HEK293 (cell line): ENCODE results near the gene PLEKHG3.

Experiments
- CTCF ChIA-PET: fragments of 350-600 bp; formaldehyde crosslinking; extraction: SDS; loops from one replicate; lab custom pipeline; 2021; ENCODE audit warnings: antibody characterized with exemption; lab: Yijun Ruan, JAX
- POLR2A ChIA-PET: fragments of 300-600 bp; formaldehyde crosslinking; extraction: SDS; loops from one replicate; lab custom pipeline; 2020; ENCODE audit warnings: antibody characterized with exemption, inconsistent platforms; lab: Yijun Ruan, JAX
- H3K27ac ChIP-seq: fragments of 200-500 bp; sonication (Bioruptor generic); 2 replicates; pipeline ENCODE4 v1.5.1; 2014; ENCODE audit warnings: low read depth, low read length, control low read depth, inconsistent platforms; ENCODE audit errors: extremely low read depth
- H3K36me3 ChIP-seq, 2 experiments: fragments of 200-500 bp in 1 of 2; sonication (Bioruptor generic) in 1 of 2; 1 replicate in 1 of 2; 2 replicates in 1 of 2; pipeline ENCODE4 v1.5.1; 2014 to 2017; ENCODE audit warnings: inconsistent platforms in 2 of 2, low read length in 2 of 2; ENCODE audit not compliant: control insufficient read depth in 2 of 2, insufficient read depth in 1 of 2
- H3K4me1 ChIP-seq: fragments of 200-500 bp; sonication (Bioruptor generic); 2 replicates; pipeline ENCODE4 v1.5.1; 2014; ENCODE audit warnings: mild to moderate bottlenecking, low read length, inconsistent platforms; ENCODE audit not compliant: control insufficient read depth, insufficient read depth
- H3K4me3 ChIP-seq: 2 replicates; pipeline ENCODE4 v1.5.1; 2011; ENCODE audit warnings: low read depth, mild to moderate bottlenecking, control low read depth, low read length, moderate library complexity
- H3K9me3 ChIP-seq: fragments of 200-500 bp; sonication (Bioruptor generic); 2 replicates; pipeline ENCODE4 v1.5.1; 2014; ENCODE audit warnings: low read depth, low read length, inconsistent platforms; ENCODE audit not compliant: control insufficient read depth, insufficient read depth
- GLIS2 ChIP-seq: fragments of 450-650 bp; formaldehyde crosslinking; IDR thresholded peaks from 2 replicates; pipeline ENCODE4 v1.5.1; 2016; ENCODE audit warnings: missing biosample characterization, missing genetic modification characterization
- KLF1 ChIP-seq: fragments of 450-650 bp; formaldehyde crosslinking; IDR thresholded peaks from 2 replicates; pipeline ENCODE4 v1.5.1; 2016; ENCODE audit warnings: missing biosample characterization, missing genetic modification characterization
- TCF7L2 ChIP-seq: IDR thresholded peaks from 2 replicates; pipeline ENCODE4 v1.6.1; 2011; ENCODE audit warnings: low read depth, mild to moderate bottlenecking, inconsistent platforms, low read length, moderate library complexity, borderline replicate concordance
- ZFP37 ChIP-seq: fragments of 450-650 bp; formaldehyde crosslinking; IDR thresholded peaks from 2 replicates; pipeline ENCODE4 v1.5.1; 2016; ENCODE audit warnings: missing biosample characterization, missing genetic modification characterization
- ZNF132 ChIP-seq: fragments of 450-650 bp; formaldehyde crosslinking; IDR thresholded peaks from 2 replicates; pipeline ENCODE4 v1.5.1; 2017; ENCODE audit warnings: missing biosample characterization, missing genetic modification characterization, borderline replicate concordance
- ZNF157 ChIP-seq: fragments of 450-650 bp; formaldehyde crosslinking; IDR thresholded peaks from 2 replicates; pipeline ENCODE4 v1.5.1; 2016; ENCODE audit warnings: missing biosample characterization, missing genetic modification characterization
- ZNF2 ChIP-seq: fragments of 450-650 bp; formaldehyde crosslinking; IDR thresholded peaks from 2 replicates; pipeline ENCODE4 v1.5.1; 2016; ENCODE audit warnings: missing biosample characterization, missing genetic modification characterization
- ZNF223 ChIP-seq: fragments of 450-650 bp; formaldehyde crosslinking; IDR thresholded peaks from 2 replicates; pipeline ENCODE4 v1.5.1; 2016; ENCODE audit warnings: missing biosample characterization, missing genetic modification characterization
- ZNF23 ChIP-seq: fragments of 450-650 bp; formaldehyde crosslinking; IDR thresholded peaks from 2 replicates; pipeline ENCODE4 v1.5.1; 2016; ENCODE audit warnings: missing biosample characterization, missing genetic modification characterization, borderline replicate concordance
- ZNF350 ChIP-seq: fragments of 450-650 bp; formaldehyde crosslinking; IDR thresholded peaks from 2 replicates; pipeline ENCODE4 v1.5.0; 2017; ENCODE audit warnings: missing biosample characterization, mild to moderate bottlenecking, missing genetic modification characterization
- ZNF416 ChIP-seq: fragments of 450-650 bp; formaldehyde crosslinking; IDR thresholded peaks from 2 replicates; pipeline ENCODE4 v1.5.1; 2016; ENCODE audit warnings: missing biosample characterization, missing genetic modification characterization
- ZNF596 ChIP-seq: fragments of 450-650 bp; IDR thresholded peaks from 2 replicates; pipeline ENCODE4 v1.5.0; 2018; ENCODE audit warnings: missing biosample characterization, mild to moderate bottlenecking, missing genetic modification characterization, moderate library complexity
- ZNF639 ChIP-seq: fragments of 450-650 bp; formaldehyde crosslinking; IDR thresholded peaks from 2 replicates; pipeline ENCODE4 v1.5.1; 2016; ENCODE audit warnings: missing biosample characterization, missing genetic modification characterization
- ZNF747 ChIP-seq: fragments of 450-650 bp; formaldehyde crosslinking; IDR thresholded peaks from 2 replicates; pipeline ENCODE4 v1.5.1; 2016; ENCODE audit warnings: missing biosample characterization, missing genetic modification characterization
- ZNF791 ChIP-seq: fragments of 450-650 bp; formaldehyde crosslinking; IDR thresholded peaks from 2 replicates; pipeline ENCODE4 v1.5.1; 2016; ENCODE audit warnings: missing biosample characterization, missing genetic modification characterization
- ZNF843 ChIP-seq: fragments of 450-650 bp; formaldehyde crosslinking; IDR thresholded peaks from 2 replicates; pipeline ENCODE4 v1.5.1; 2016; ENCODE audit warnings: missing biosample characterization, missing genetic modification characterization
- ZSCAN4 ChIP-seq: fragments of 450-650 bp; formaldehyde crosslinking; IDR thresholded peaks from 2 replicates; pipeline ENCODE4 v1.5.1; 2017; ENCODE audit warnings: missing biosample characterization, missing genetic modification characterization
- TF ChIP-seq, protein P1 (sequence below): fragments of 450-650 bp; formaldehyde crosslinking; IDR thresholded peaks from 2 replicates; pipeline ENCODE4 v1.5.1; 2016; ENCODE audit warnings: missing biosample characterization, missing genetic modification characterization, borderline replicate concordance
- TF ChIP-seq, protein P2 (sequence below): fragments of 450-650 bp; formaldehyde crosslinking; IDR thresholded peaks from 2 replicates; pipeline ENCODE4 v1.5.1; 2016; ENCODE audit warnings: missing biosample characterization, missing genetic modification characterization

PLEKHG3 gene

GRCh38 chr14:64675312-64675711 lies 28.9 kb upstream of the PLEKHG3 start:
- no peaks in the 10 kb centered on the region for H3K36me3 ChIP-seq
- ChIA-PET POLR2A (no interaction called here), CTCF (interaction anchor here (0.6 to 8.0 kb wide), 2 partner anchors 82 to 85 kb away, joined by 3 to 93 read pairs; no protein-coding TSS in a partner anchor)
- H3K4me3 ChIP-seq = no peak overlapping the region
- no peak for TF ChIP-seq ZNF2 (tag by site-specific recombination)
- peak; percentile 66 for TF ChIP-seq KLF1 (tag by site-specific recombination)
- TF ChIP-seq ZFP37 = no peak
- H3K27ac ChIP-seq = no peak overlapping the region
- no peaks in the 10 kb centered on the region for H3K9me3 ChIP-seq
- H3K4me1 ChIP-seq = peaks cover 5% of the 10 kb centered on the region; the same call in 1 of the 2 replicates

DNA sequence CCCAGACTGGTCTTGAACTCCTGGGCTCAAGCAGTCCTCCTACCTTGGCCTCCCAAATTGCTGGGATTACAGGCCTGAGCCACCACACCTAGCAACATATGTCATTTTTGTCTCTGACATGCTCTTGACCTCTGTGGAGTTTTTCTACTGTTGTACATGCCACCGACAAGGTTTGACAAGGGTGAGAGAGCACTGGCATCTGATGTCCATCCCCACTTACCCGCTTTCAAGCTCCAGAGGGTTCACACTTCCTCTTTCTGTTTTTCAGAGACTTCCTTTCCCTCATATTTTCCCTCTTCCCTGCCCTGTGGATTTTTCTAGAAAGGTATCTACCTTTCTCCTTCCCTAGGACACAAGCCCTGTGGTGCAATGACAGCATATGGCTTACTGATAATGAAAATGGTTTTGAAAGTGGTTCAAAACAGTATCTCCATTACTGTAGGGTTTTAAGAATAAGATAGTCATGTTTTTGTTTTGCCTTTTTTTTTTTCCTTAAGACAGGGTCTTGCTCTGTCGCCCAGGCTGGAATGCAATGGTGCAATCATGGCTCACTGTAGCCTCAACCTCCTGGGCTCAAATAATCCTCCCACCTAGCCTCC lies 27.7 kb upstream of the PLEKHG3 start:
- Histone ChIP-seq H3K36me3 (no peaks in the 10 kb centered on the region), H3K4me3 (no peak overlapping the region), H3K27ac (no peak overlapping the region), H3K9me3 (no peaks in the 10 kb centered on the region), H3K4me1 (peaks cover 7% of the 10 kb centered on the region; the same call in 1 of the 2 replicates)
- POLR2A ChIA-PET = no interaction called here
- CTCF ChIA-PET = interaction anchor here (8.0 kb wide), 1 partner anchor 84 kb away, joined by 93 read pairs; no protein-coding TSS in a partner anchor
- TF ChIP-seq, protein P1, sequence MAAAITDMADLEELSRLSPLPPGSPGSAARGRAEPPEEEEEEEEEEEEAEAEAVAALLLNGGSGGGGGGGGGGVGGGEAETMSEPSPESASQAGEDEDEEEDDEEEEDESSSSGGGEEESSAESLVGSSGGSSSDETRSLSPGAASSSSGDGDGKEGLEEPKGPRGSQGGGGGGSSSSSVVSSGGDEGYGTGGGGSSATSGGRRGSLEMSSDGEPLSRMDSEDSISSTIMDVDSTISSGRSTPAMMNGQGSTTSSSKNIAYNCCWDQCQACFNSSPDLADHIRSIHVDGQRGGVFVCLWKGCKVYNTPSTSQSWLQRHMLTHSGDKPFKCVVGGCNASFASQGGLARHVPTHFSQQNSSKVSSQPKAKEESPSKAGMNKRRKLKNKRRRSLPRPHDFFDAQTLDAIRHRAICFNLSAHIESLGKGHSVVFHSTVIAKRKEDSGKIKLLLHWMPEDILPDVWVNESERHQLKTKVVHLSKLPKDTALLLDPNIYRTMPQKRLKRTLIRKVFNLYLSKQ (tag by site-specific recombination) = no peak
- TF ChIP-seq GLIS2 (tag by site-specific recombination) (no peak), ZNF596 (tag by site-specific recombination) (no peak), ZNF23 (tag by site-specific recombination) (no peak), ZNF350 (tag by site-specific recombination) (no peak), ZNF843 (no peak), ZNF132 (tag by site-specific recombination) (no peak), ZNF223 (tag by site-specific recombination) (no peak), ZNF416 (no peak), ZNF639 (tag by site-specific recombination) (no peak), ZNF157 (tag by site-specific recombination) (no peak), ZSCAN4 (tag by site-specific recombination) (no peak), TCF7L2 (no peak), ZNF791 (no peak), ZNF747 (tag by site-specific recombination) (no peak)
- TF ChIP-seq, protein P2, sequence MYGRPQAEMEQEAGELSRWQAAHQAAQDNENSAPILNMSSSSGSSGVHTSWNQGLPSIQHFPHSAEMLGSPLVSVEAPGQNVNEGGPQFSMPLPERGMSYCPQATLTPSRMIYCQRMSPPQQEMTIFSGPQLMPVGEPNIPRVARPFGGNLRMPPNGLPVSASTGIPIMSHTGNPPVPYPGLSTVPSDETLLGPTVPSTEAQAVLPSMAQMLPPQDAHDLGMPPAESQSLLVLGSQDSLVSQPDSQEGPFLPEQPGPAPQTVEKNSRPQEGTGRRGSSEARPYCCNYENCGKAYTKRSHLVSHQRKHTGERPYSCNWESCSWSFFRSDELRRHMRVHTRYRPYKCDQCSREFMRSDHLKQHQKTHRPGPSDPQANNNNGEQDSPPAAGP (tag by site-specific recombination) = no peak
